Measurements from ENCODE around the gene SMCHD1.

SMCHD1 gene

DNA sequence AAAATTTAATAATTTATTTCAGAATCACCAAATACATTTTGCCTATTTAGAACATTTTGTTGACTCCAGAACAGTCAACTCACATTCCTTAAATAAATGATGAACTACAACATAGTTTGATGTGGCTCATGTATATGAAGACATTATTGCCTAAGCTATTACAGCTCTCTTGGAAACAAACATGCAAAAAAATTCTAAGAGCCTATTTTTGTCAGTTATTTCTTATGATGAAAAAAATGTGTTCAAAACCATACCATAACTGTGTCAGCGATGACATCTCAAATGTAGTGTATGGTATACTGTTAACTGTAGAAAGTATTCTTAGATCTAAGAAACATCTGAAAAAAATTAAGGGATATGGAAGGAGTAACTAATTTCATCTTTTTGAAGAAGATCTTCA is 185.0 kb downstream of the SMCHD1 start:
- H3K4me1 ChIP-seq (ENCODE audit: control insufficient read depth in 1 of 2, insufficient read depth in 1 of 2, low read depth in 1 of 2, low read length in 1 of 2), result peaks cover 4 to 6% of the 10 kb centered on the region in 2 experiments
- H3K9me3 ChIP-seq, result no peaks in the 10 kb centered on the region
- no peak overlapping the region for H3K4me3 ChIP-seq (ENCODE audit: low read depth in 1 of 2, low read length in 1 of 2)
- TF ChIP-seq, protein P1, sequence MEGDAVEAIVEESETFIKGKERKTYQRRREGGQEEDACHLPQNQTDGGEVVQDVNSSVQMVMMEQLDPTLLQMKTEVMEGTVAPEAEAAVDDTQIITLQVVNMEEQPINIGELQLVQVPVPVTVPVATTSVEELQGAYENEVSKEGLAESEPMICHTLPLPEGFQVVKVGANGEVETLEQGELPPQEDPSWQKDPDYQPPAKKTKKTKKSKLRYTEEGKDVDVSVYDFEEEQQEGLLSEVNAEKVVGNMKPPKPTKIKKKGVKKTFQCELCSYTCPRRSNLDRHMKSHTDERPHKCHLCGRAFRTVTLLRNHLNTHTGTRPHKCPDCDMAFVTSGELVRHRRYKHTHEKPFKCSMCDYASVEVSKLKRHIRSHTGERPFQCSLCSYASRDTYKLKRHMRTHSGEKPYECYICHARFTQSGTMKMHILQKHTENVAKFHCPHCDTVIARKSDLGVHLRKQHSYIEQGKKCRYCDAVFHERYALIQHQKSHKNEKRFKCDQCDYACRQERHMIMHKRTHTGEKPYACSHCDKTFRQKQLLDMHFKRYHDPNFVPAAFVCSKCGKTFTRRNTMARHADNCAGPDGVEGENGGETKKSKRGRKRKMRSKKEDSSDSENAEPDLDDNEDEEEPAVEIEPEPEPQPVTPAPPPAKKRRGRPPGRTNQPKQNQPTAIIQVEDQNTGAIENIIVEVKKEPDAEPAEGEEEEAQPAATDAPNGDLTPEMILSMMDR (IDR thresholded peaks at IDR 0.05), result no peak
- H3K27me3 ChIP-seq, result peaks cover 36% of the 10 kb centered on the region
- H3K36me3 ChIP-seq, result no peaks in the 10 kb centered on the region
- H3K27ac ChIP-seq, result no peak overlapping the region

DNA sequence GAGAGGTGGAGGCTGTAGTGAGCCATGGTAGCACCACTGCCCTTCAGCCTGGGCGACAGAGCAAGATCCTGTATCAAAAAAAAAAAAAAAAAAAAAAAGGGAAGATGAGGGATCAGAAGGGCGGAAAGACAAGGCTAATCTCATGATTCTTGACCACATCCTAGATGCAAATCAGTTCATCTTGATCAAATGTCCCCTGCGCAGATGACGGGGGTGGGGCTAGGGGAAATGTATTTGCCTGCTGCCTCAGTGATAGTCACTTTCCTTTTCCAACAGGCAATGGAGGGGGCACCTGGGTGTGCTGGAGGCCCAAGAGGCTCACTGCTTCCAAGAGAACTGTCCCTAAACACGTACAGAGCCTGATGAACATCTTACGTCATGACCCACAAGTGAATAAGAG is 187.6 kb downstream of the SMCHD1 start:
- Histone ChIP-seq H3K9me3 (no peaks in the 10 kb centered on the region), H3K36me3 (no peaks in the 10 kb centered on the region), H3K4me1 (ENCODE audit: control insufficient read depth in 1 of 2, insufficient read depth in 1 of 2, low read depth in 1 of 2, low read length in 1 of 2) (peaks cover 19 to 28% of the 10 kb centered on the region in 2 experiments), H3K27ac (no peak overlapping the region), H3K4me3 (ENCODE audit: low read depth in 1 of 2, low read length in 1 of 2) (no peak overlapping the region), H3K27me3 (peaks cover 62% of the 10 kb centered on the region)
- TF ChIP-seq, protein P1 (IDR thresholded peaks at IDR 0.05), result no peak

- Histone ChIP-seq H3K4me1 (ENCODE audit: control insufficient read depth in 1 of 2, insufficient read depth in 1 of 2, low read depth in 1 of 2, low read length in 1 of 2) (peaks cover 30 to 38% of the 10 kb centered on the region in 2 experiments), H3K9me3 (no peaks in the 10 kb centered on the region), H3K27me3 (peaks cover 68% of the 10 kb centered on the region), H3K4me3 (ENCODE audit: low read depth in 1 of 2, low read length in 1 of 2) (no peak overlapping the region), H3K36me3 (no peaks in the 10 kb centered on the region), H3K27ac (no peak overlapping the region)
- TF ChIP-seq, protein P1 (IDR thresholded peaks at IDR 0.05), result no peak
These were observed 189.6 kb downstream of the SMCHD1 start for GRCh38 chr18:2845172-2845571.

GRCh38 chr18:2846636-2847316 is 191.2 kb downstream of the SMCHD1 start, which contains the start of gene EMILIN2:
EMILIN2 (plus strand) TSS chr18:2847006; CDS start chr18:2847189, 183 bp downstream.
- no peaks in the 10 kb centered on the region for H3K36me3 ChIP-seq
- H3K4me1 ChIP-seq (ENCODE audit: control insufficient read depth in 1 of 2, insufficient read depth in 1 of 2, low read depth in 1 of 2, low read length in 1 of 2), result peaks cover 30 to 38% of the 10 kb centered on the region in 2 experiments
- peak within 1 kb of the TSS; percentile 30 for H3K27ac ChIP-seq
- no peaks in the 10 kb centered on the region for H3K9me3 ChIP-seq
- H3K27me3 ChIP-seq, result peaks cover 59% of the 10 kb centered on the region
- TF ChIP-seq, protein P1 (IDR thresholded peaks at IDR 0.05), result no peak
- H3K4me3 ChIP-seq (ENCODE audit: low read depth in 1 of 2, low read length in 1 of 2), result peak within 1 kb of the TSS; percentile 74 to 77

GRCh38 chr18:2847317-2848246 is 192.1 kb downstream of the SMCHD1 start:
- H3K27ac ChIP-seq, result peak overlapping the region; percentile 30
- peaks cover 30 to 38% of the 10 kb centered on the region in 2 experiments for H3K4me1 ChIP-seq (ENCODE audit: control insufficient read depth in 1 of 2, insufficient read depth in 1 of 2, low read depth in 1 of 2, low read length in 1 of 2)
- peaks cover under 1% of the 10 kb centered on the region for H3K36me3 ChIP-seq
- H3K27me3 ChIP-seq, result peaks cover 59% of the 10 kb centered on the region
- TF ChIP-seq, protein P1 (IDR thresholded peaks at IDR 0.05), result no peak
- peak overlapping the region; percentile 74 to 77 for H3K4me3 ChIP-seq (ENCODE audit: low read depth in 1 of 2, low read length in 1 of 2)
- no peaks in the 10 kb centered on the region for H3K9me3 ChIP-seq

All from neutrophil (primary cell).